ENCODE results near the gene SPAG9.

DNA sequence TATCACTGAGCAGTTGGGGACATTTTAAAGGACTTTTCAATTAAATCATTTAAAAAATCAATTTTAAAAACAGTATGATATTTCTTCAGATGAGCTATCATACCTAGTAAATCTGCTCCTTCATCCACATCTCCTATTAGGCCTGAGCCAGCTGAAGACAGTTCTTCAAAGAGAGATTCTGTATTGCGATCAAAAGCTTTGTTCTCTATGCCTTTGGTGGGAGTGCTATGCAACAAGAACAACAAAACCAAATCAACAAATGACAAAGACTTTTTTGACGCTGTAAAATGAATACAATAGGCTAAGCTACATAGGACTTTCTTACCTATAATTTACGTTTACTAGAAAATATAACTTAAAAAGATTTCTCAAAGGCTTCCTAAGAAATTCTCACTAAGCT, 106.5 kb downstream of the SPAG9 start:
- TF ChIP-seq CTCF (IDR thresholded peaks at IDR 0.05) (no peak), POLR2AphosphoS5 (IDR thresholded peaks at IDR 0.05) (no peak), EP300 (IDR thresholded peaks at IDR 0.05) (no peak), POLR2A (IDR thresholded peaks at IDR 0.05) (no peak)

Data from sigmoid colon (tissue), 4 donors.